ENCODE results near the gene VTI1A. TPM values are rescaled to one million over a fixed set of nuclear protein-coding genes. Genes with fewer than 3 reads are reported as not detected.

VTI1A gene
- total and polyA plus RNA-seq, 2 of the 4 experiments (the other 2 are of a cell fraction), result 9.7 to 24.9 TPM

- no peak overlapping the region for H3K56ac ChIP-seq (ENCODE audit: extremely low read depth, insufficient read depth, low read length)
- no peak overlapping the region for H3K14ac ChIP-seq (replicated peaks; ENCODE audit: low read depth, low read length)
- no CpG with 5 or more reads among the region's 4 CpGs for WGBS, 2 experiments (ENCODE audit: extremely low coverage in 2 of 2, insufficient read length in 1 of 2)
- intact Hi-C loops (cut with micrococcal nuclease), result no loop called here
- TF ChIP-seq, protein P1, sequence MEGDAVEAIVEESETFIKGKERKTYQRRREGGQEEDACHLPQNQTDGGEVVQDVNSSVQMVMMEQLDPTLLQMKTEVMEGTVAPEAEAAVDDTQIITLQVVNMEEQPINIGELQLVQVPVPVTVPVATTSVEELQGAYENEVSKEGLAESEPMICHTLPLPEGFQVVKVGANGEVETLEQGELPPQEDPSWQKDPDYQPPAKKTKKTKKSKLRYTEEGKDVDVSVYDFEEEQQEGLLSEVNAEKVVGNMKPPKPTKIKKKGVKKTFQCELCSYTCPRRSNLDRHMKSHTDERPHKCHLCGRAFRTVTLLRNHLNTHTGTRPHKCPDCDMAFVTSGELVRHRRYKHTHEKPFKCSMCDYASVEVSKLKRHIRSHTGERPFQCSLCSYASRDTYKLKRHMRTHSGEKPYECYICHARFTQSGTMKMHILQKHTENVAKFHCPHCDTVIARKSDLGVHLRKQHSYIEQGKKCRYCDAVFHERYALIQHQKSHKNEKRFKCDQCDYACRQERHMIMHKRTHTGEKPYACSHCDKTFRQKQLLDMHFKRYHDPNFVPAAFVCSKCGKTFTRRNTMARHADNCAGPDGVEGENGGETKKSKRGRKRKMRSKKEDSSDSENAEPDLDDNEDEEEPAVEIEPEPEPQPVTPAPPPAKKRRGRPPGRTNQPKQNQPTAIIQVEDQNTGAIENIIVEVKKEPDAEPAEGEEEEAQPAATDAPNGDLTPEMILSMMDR (conservative IDR thresholded peaks at IDR 0.05; ENCODE audit: low read depth, low read length), result no peak
- no peak for TF ChIP-seq RFX5 (IDR thresholded peaks at IDR 0.05; ENCODE audit: low read depth, low read length)
- TF ChIP-seq, protein P2, sequence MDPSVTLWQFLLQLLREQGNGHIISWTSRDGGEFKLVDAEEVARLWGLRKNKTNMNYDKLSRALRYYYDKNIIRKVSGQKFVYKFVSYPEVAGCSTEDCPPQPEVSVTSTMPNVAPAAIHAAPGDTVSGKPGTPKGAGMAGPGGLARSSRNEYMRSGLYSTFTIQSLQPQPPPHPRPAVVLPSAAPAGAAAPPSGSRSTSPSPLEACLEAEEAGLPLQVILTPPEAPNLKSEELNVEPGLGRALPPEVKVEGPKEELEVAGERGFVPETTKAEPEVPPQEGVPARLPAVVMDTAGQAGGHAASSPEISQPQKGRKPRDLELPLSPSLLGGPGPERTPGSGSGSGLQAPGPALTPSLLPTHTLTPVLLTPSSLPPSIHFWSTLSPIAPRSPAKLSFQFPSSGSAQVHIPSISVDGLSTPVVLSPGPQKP (IDR thresholded peaks at IDR 0.05; ENCODE audit: borderline replicate concordance, low read depth, low read length), result no peak
- no peak for TF ChIP-seq MAZ (IDR thresholded peaks at IDR 0.05; ENCODE audit: borderline replicate concordance, low read depth, low read length)
- TF ChIP-seq BHLHE40 (IDR thresholded peaks at IDR 0.05; ENCODE audit: low read depth, low read length), result no peak
- no peak for TF ChIP-seq NFE2L2 (IDR thresholded peaks at IDR 0.05; ENCODE audit: low read depth, low read length)
- TF ChIP-seq RCOR1 (IDR thresholded peaks at IDR 0.05; ENCODE audit: insufficient replicate concordance, low read length), result no peak
- no peak for TF ChIP-seq MAFK (IDR thresholded peaks at IDR 0.05; ENCODE audit: low read depth, low read length)
- no peak for TF ChIP-seq FOS (IDR thresholded peaks at IDR 0.05; ENCODE audit: low read depth, low read length)
- no peak for TF ChIP-seq SMC3 (IDR thresholded peaks at IDR 0.05; ENCODE audit: low read depth, low read length)
- TF ChIP-seq RAD21 (IDR thresholded peaks at IDR 0.05; ENCODE audit: low read length), result no peak
- no peak for TF ChIP-seq POLR2A (IDR thresholded peaks at IDR 0.05; ENCODE audit: low read depth, low read length)
- no peak for TF ChIP-seq CHD1 (IDR thresholded peaks at IDR 0.05; ENCODE audit: low read depth, low read length)
- TF ChIP-seq MXI1 (IDR thresholded peaks at IDR 0.05; ENCODE audit: borderline replicate concordance, low read depth, low read length), result no peak
- no peak for TF ChIP-seq CEBPB (IDR thresholded peaks at IDR 0.05; ENCODE audit: low read depth, low read length)
- H3K18ac ChIP-seq (ENCODE audit: low read depth, low read length), result no peak overlapping the region
- H3K79me1 ChIP-seq (ENCODE audit: low read depth in 1 of 2, low read length in 2 of 2), result no peaks in the 10 kb centered on the region
- H3K27me3 ChIP-seq (ENCODE audit: control insufficient read depth, insufficient read depth, low read length), result peaks cover 3% of the 10 kb centered on the region; the same call in 1 of the 2 replicates
- no peak overlapping the region for H2AK5ac ChIP-seq (ENCODE audit: low read depth, low read length)
- H2BK15ac ChIP-seq (ENCODE audit: low read depth, low read length), result no peak overlapping the region
- H3K23ac ChIP-seq (ENCODE audit: low read depth, low read length), result no peak overlapping the region
- H2AK9ac ChIP-seq (replicated peaks; ENCODE audit: low read depth, low read length, poor library complexity), result no peak overlapping the region
- no peaks in the 10 kb centered on the region for H3K9me3 ChIP-seq (ENCODE audit: control insufficient read depth, insufficient read depth, low read length)
- H2BK120ac ChIP-seq (ENCODE audit: low read depth, low read length), result no peak overlapping the region
- H3K4me1 ChIP-seq (ENCODE audit: control insufficient read depth, insufficient read depth, low read length), result peaks cover 2% of the 10 kb centered on the region; the same call in 1 of the 2 replicates
- H2BK20ac ChIP-seq (ENCODE audit: low read depth, low read length), result no peak overlapping the region
- ATAC-seq (ENCODE audit: low read depth) (no peak), DNase-seq (no peak)
- no peaks in the 10 kb centered on the region for H3K9me1 ChIP-seq (ENCODE audit: insufficient read depth, low read length)
- H3K4me2 ChIP-seq (ENCODE audit: low read depth, low read length), result no peak overlapping the region
- in situ Hi-C loops (cut with MboI; ENCODE audit: low sequenced_read_pairs), result no loop called here
- H3K27ac ChIP-seq (ENCODE audit: insufficient read depth, low read length), result no peak overlapping the region
- dilution Hi-C loops (cut with HindIII; ENCODE audit: low sequenced_read_pairs, unreplicated experiment), result no loop called here
- no peak overlapping the region for H2BK5ac ChIP-seq (ENCODE audit: low read depth, low read length, poor library complexity, severe bottlenecking)
- no TSS peak for BruUV-seq (replicated peaks)
- H2AFZ ChIP-seq (replicated peaks; ENCODE audit: low read length, poor library complexity), result no peak overlapping the region
- POLR2A ChIA-PET (ENCODE audit: unreplicated experiment), result no interaction called here
- no peaks in the 10 kb centered on the region for H3K36me3 ChIP-seq (ENCODE audit: control insufficient read depth, insufficient read depth, low read length)
- no peak overlapping the region for H3K4ac ChIP-seq (ENCODE audit: low read depth, low read length)
- CTCF ChIA-PET, result no interaction called here
- H3K9ac ChIP-seq (ENCODE audit: low read depth, low read length), result no peak overlapping the region
- H3K4me3 ChIP-seq (ENCODE audit: insufficient read depth, low read depth, low read length), result no peak overlapping the region
- H4K8ac ChIP-seq (ENCODE audit: low read depth in 2 of 2, low read length in 2 of 2), result no peak overlapping the region
- no peaks in the 10 kb centered on the region for H4K20me1 ChIP-seq (ENCODE audit: insufficient read depth, low read length)
- H4K91ac ChIP-seq (ENCODE audit: insufficient read depth, low read depth, low read length), result no peak overlapping the region
- no peak overlapping the region for H4K5ac ChIP-seq (ENCODE audit: low read depth, low read length)
Observed at GRCh38 chr10:112409755-112410154, 37.3 kb upstream of the VTI1A start.

All from IMR-90 (cell line).